DND-41 (cell line): ENCODE results near the gene GRM7.

Source experiments
- CTCF ChIP-seq: IDR thresholded peaks from 2 replicates; pipeline ENCODE4 v1.5.1; 2012; ENCODE audit warnings: borderline replicate concordance, low read length, moderate library complexity, mild to moderate bottlenecking; ENCODE audit not compliant: poor library complexity, severe bottlenecking; ENCODE audit errors: extremely low read depth
- EZH2 ChIP-seq: IDR thresholded peaks from 3 replicates; pipeline ENCODE4 v1.6.1; 2012; ENCODE audit warnings: borderline replicate concordance, low read depth, mild to moderate bottlenecking, moderate library complexity, low read length, inconsistent platforms; ENCODE audit not compliant: severe bottlenecking

GRCh38 chr3:7585052-7585451, 724.1 kb downstream of the GRM7 start:
- TF ChIP-seq CTCF (no peak), EZH2 (no peak)
